Measurements from ENCODE around the gene OR13F1.
"Not testable (repeated sequence)": the region's sequence is repeated elsewhere in the genome, so short reads cannot be mapped to it uniquely, and the experiment has no call there.

OR13F1 gene, protein sequence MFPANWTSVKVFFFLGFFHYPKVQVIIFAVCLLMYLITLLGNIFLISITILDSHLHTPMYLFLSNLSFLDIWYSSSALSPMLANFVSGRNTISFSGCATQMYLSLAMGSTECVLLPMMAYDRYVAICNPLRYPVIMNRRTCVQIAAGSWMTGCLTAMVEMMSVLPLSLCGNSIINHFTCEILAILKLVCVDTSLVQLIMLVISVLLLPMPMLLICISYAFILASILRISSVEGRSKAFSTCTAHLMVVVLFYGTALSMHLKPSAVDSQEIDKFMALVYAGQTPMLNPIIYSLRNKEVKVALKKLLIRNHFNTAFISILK

GRCh38 chr9:104503963-104504362, at the start of gene OR13F1:
TSS of gene OR13F1 (plus strand) at chr9:104504263. CDS start at chr9:104504263, 0 bp downstream.
- no peak for DNase-seq

GRCh38 chr9:104456831-104457230, 47.2 kb upstream of the OR13F1 start:
- DNase-seq, result no peak

DNA sequence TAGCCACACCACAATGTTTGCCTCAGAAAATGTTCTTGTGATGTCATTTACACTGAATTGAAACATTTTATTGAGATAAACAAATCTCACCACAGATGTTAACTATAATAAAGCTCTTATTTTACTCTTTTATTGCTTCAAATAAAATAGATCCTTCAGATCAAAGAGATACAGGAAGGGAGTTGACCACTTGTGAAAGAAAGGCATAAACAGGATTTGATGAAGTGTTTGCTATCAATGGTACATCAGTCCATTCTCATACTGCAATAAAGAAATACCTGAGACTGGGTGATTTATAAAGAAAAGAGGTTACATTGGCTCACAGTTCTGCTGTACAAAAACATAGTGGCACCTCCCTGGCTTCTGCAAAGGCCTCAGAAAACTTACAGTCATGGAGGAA, 40.2 kb upstream of the OR13F1 start:
- DNase-seq, result no peak

DNA sequence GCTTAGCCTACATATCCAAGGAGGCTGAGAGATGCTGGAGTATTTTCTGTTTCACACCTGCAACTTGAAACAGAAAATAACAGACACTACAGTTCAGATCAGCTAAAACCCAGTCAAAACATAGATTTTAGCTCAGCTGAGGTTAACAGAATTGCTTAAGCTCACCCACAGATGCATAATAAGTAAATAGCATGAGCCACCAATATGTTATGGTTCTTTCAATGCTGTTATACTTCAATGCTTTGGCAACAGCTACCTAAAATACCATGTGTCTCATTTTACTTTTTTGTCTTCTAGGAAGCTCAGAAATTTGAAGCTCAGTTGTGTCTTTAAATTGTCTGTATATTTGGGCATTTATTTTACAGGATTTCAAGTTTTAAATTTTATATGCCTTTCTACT, 35.8 kb upstream of the OR13F1 start:
- no peak for DNase-seq

DNA sequence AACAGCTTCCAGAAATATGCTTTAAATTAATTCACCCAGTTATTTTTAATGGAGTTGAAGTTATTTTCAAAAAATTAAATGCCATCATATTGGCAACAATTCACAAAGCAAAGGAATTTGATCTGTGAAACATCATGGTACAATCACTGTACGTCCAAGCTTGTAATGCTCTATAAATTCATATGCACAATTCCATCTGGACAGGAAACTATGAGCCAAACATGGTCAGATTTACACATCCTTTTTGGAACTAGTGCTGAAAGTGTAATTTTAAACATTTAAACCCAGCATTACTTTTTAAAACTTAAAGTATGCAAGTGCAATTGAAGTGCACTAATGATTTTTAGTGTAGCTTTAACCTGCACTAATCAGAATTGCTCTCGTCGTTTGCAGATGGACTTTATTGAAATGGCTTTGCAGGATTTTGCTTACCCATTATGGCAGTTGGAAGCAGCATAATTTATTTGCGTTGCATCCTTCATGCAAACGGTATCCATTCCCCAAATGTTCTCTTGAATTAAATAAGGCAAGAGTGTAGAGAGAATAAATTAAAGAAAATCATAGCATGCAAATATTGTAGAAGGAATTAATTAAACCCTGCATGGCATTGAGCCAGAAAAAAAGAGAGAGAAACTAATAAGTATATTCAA, 21.0 kb upstream of the OR13F1 start:
- DNase-seq, result no peak

- no peak for DNase-seq
These were observed 19.0 kb upstream of the OR13F1 start for GRCh38 chr9:104485014-104485413.

DNA sequence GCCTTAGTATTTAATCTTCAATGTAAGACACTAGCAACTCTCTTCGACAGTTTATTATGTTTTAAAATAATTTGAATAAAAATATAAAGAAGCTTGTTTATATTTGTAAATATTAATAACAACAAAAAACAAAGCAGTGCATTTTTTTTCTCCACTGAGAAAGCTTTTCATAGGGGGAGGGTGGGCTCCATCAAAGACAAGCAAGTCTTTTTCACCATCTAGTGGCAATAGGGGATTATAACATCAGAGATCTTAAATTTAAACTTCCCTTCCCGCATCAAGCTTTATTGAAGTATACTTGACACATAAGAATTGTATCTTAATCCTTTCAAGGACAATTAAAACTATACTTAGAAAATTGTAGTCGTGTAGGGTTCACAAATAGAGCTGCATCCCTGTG, 9.3 kb upstream of the OR13F1 start:
- no peak for DNase-seq

- no peak for DNase-seq
These were observed 623 bp upstream of the OR13F1 start for GRCh38 chr9:104503440-104503839.

GRCh38 chr9:104506565-104506964, 2.5 kb downstream of the OR13F1 start:
- no peak for DNase-seq

DNA sequence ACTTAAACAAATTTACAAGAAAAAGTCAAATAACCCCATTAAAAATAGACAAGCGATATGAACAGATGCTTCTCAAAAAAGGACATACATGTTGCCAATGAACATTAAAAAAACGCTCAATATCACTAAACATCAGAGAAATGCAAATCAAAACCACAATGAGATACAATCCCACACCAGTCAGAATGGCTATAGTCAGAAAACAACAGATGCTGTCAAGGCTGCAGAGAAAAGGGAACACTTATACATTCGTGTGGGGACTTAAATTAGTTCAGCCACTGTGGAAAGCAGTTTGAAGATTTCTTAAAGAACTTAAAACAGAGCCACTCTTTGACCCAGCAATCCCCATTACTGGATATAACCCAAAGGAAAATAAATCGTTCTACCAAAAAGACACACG, 10.8 kb downstream of the OR13F1 start:
- DNase-seq, result no peak

GRCh38 chr9:104520241-104520640, 16.2 kb downstream of the OR13F1 start:
- not testable (repeated sequence) for DNase-seq

DNA sequence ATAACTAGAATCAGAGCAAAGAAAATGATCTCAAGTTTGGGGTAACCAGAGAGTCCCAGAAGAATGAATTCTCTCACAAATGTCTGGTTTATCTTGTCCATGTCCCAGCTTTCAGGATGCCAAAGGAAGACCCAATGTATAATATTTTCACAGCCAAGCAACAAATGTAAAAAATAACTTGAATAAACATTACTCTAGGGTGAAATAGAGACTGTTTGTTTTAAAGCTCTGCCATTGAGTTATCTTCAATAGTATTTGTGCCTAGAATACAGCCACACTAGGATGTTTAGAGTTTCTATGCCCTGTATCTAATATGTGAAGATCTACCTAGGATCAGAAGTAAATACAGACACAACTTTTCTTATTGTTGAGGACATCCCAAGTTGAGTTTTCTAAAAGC, 23.0 kb downstream of the OR13F1 start, which contains the start of gene OR13C4:
Gene OR13C4, minus strand, starts transcription at position 101 of the 400 bp plus-strand sequence. Its CDS starts 0 bp downstream, at position 101.
- DNase-seq, result no peak

DNA sequence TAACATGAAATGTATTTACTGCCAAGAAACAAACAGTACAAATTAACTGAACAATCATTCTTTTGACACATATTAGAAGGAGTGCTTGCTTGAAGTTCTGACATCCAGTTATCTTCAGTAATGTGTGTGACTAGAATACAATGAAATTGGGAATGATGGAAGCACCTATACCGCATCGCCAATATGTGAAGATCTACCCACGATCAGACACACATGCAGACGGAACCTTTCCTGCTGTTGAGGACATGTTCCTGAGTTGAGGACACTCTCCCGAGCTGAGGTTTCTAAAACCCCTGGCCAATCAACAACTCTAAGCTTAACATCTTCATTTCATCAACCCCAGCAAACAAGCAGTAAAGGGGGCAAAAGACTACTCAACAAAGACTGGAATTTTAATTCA, 32.7 kb downstream of the OR13F1 start, which contains the start of gene OR13C3:
Gene OR13C3, minus strand, starts transcription at position 101 of the 400 bp plus-strand sequence. CDS start 133 bp downstream, outside the sequence.
- no peak for DNase-seq

GRCh38 chr9:104539275-104539674, 35.2 kb downstream of the OR13F1 start:
- no peak for DNase-seq

DNA sequence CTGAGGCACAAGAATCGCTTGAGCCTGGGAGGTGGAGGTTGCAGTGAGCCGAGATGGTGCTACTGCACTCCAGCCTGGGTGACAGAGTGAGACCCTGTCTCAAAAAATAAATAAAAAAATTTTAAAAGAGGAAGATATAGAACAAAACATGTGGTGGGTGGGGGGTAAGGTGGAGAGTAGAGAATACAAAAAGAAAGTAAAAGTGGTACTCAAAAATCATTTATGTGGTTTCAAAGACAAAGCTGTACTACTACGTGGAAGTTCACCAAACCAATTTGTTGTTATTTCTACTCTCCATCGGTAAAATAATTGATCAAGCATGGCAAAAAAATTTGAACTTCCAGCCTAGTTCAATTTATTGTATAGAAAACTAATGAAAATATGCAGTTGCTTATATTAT, 40.6 kb downstream of the OR13F1 start:
- no peak for DNase-seq

DNA sequence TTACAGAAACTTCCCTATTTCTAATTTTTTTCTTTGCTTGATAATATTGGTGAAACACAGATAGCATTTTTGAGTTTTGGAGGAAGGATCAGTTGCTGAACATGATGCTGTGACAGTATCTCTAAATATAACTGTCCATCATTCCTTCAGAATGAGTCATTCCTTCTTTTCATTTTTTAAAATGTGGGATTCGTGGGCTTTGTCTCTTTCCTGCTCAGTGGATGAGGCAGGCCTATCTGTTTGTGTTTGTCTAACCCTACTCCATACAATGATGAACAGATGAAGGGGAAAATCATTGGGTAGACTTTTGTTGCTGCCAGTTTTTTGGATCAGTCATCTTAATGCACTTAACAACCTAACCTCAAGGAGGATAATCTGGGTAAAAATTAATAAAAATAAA, 49.2 kb downstream of the OR13F1 start:
- no peak for DNase-seq

Data from DMS79 treated with DMSO at 0.1 percent for 48 hours (cell line).